CD14-positive monocyte (primary cell): ENCODE measurements around the gene CNTN5. TPM values are rescaled to one million over a fixed set of nuclear protein-coding genes. Genes with fewer than 3 reads are reported as not detected.

ENCODE experiments used
- DNase-seq, 3 donors: peaks; one replicate each; pipeline ENCODE4 v3.0.0-alpha.2; 2011 to 2022
- H2AFZ ChIP-seq: 2 replicates; pipeline ENCODE4 v1.6.0; 2012; ENCODE audit warnings: mild to moderate bottlenecking, low read depth, low read length, inconsistent platforms; ENCODE audit not compliant: insufficient read depth, poor library complexity, severe bottlenecking
- H3K27ac ChIP-seq, 2 donors: 1 replicate in 1 of 2; 2 replicates in 1 of 2; pipeline ENCODE4 v1.5.1; 2012 to 2013; ENCODE audit warnings: low read length in 2 of 2, control low read depth in 1 of 2, inconsistent platforms in 1 of 2, low read depth in 1 of 2, mild to moderate bottlenecking in 1 of 2
- H3K27me3 ChIP-seq, 2 donors: one replicate each; pipeline versions ENCODE4 v1.6.0 to v1.6.1; 2011 to 2013; ENCODE audit warnings: low read length in 2 of 2; ENCODE audit not compliant: control insufficient read depth in 2 of 2, insufficient read depth in 2 of 2
- H3K36me3 ChIP-seq, 2 donors: replicated peaks in 1 of 2; 1 replicate in 1 of 2; 2 replicates in 1 of 2; pipeline versions ENCODE4 v1.5.1 to v1.6.1; 2012 to 2013; ENCODE audit warnings: low read length in 2 of 2, control low read depth in 1 of 2, inconsistent platforms in 1 of 2, mild to moderate bottlenecking in 1 of 2; ENCODE audit not compliant: insufficient read depth in 2 of 2, control insufficient read depth in 1 of 2
- H3K4me1 ChIP-seq, 2 donors: 1 replicate in 1 of 2; 2 replicates in 1 of 2; pipeline versions ENCODE4 v1.5.1 to v1.6.1; 2012 to 2013; ENCODE audit warnings: low read length in 2 of 2, control low read depth in 1 of 2, inconsistent platforms in 1 of 2, mild to moderate bottlenecking in 1 of 2, moderate library complexity in 1 of 2; ENCODE audit not compliant: insufficient read depth in 2 of 2, control insufficient read depth in 1 of 2
- H3K4me2 ChIP-seq: replicated peaks from 2 replicates; pipeline ENCODE3; 2012; ENCODE audit warnings: low read length, moderate library complexity, mild to moderate bottlenecking; ENCODE audit not compliant: poor library complexity, severe bottlenecking; ENCODE audit errors: extremely low read depth
- H3K4me3 ChIP-seq, 3 experiments: fragments of 200-600 bp in 1 of 3; sonication (generic) in 1 of 3; replicated peaks in 1 of 3; 1 replicate in 2 of 3; 2 replicates in 1 of 3; pipeline ENCODE4 v1.5.1; 2011 to 2013; ENCODE audit warnings: low read length in 3 of 3, mild to moderate bottlenecking in 3 of 3, control low read depth in 2 of 3, low read depth in 2 of 3, inconsistent platforms in 1 of 3, moderate library complexity in 1 of 3
- H3K79me2 ChIP-seq: 2 replicates; pipeline ENCODE4 v1.6.0; 2012; ENCODE audit warnings: mild to moderate bottlenecking, control low read depth, inconsistent platforms, low read length, moderate library complexity; ENCODE audit not compliant: insufficient read depth
- H3K9ac ChIP-seq: 2 replicates; pipeline ENCODE4 v1.6.0; 2017; ENCODE audit warnings: low read length, mild to moderate bottlenecking; ENCODE audit not compliant: insufficient read depth, poor library complexity, severe bottlenecking
- H3K9me3 ChIP-seq, 2 donors: replicated peaks in 1 of 2; 1 replicate in 1 of 2; 2 replicates in 1 of 2; pipeline versions ENCODE4 v1.5.1 to v1.6.1; 2012 to 2013; ENCODE audit warnings: low read length in 2 of 2, control low read depth in 1 of 2; ENCODE audit not compliant: control insufficient read depth in 1 of 2, insufficient read depth in 1 of 2
- H4K20me1 ChIP-seq: 2 replicates; pipeline ENCODE4 v1.6.0; 2012; ENCODE audit warnings: mild to moderate bottlenecking, low read length, control low read depth, moderate library complexity; ENCODE audit not compliant: insufficient read depth
- H3K27ac Mint-ChIP-seq, 7 donors: one replicate each; pipeline ENCODE4 v1.8.0; 2020; ENCODE audit warnings: mild to moderate bottlenecking in 7 of 7, mixed read lengths in 7 of 7, moderate library complexity in 6 of 7, inconsistent platforms in 2 of 7
- H3K27me3 Mint-ChIP-seq, 3 donors: one replicate each; pipeline ENCODE4 v1.8.0; 2021 to 2022; ENCODE audit warnings: low read depth in 3 of 3, mild to moderate bottlenecking in 3 of 3, mixed read lengths in 3 of 3, moderate library complexity in 3 of 3, inconsistent platforms in 1 of 3
- H3K36me3 Mint-ChIP-seq, 2 donors: one replicate each; pipeline ENCODE4 v1.8.0; 2020; ENCODE audit warnings: mixed read lengths in 2 of 2, inconsistent platforms in 1 of 2, mild to moderate bottlenecking in 1 of 2
- H3K4me1 Mint-ChIP-seq: one replicate; pipeline ENCODE4 v1.8.0; 2020; ENCODE audit warnings: mild to moderate bottlenecking, mixed read lengths
- H3K4me3 Mint-ChIP-seq, 2 donors: one replicate each; pipeline ENCODE4 v1.8.0; 2020; ENCODE audit warnings: mild to moderate bottlenecking in 2 of 2, mixed read lengths in 2 of 2, moderate library complexity in 1 of 2
- H3K9me3 Mint-ChIP-seq, 7 donors: one replicate each; pipeline ENCODE4 v1.8.0; 2020 to 2022; ENCODE audit warnings: mixed read lengths in 7 of 7, mild to moderate bottlenecking in 6 of 7, moderate library complexity in 6 of 7, inconsistent platforms in 2 of 7
- WGBS: methylation state at CpG from one replicate; pipeline ENCODE4 v1.1.5; 2013; ENCODE audit warnings: missing lambda C conversion rate; ENCODE audit not compliant: insufficient coverage; 5-methylcytosine and 5-hydroxymethylcytosine counted together
- intact Hi-C, 2 donors: fragments of 100-400 bp; cut with micrococcal nuclease; formaldehyde crosslinking; loops; one replicate each; pipeline versions ENCODE4 v1.15.0 to v1.15.1; 2023
- polyA plus RNA-seq, 3 donors: library from polyadenylated mRNA; depleted of rRNA in 1 of 3; unstranded in 2 of 3; stranded (reverse) in 1 of 3; fragments of 300-500 nt in 2 of 3; fragments of >200 nt in 1 of 3; fragmentation: Illumina TruSeq in 2 of 3; gene quantifications; 1 replicate in 2 of 3; 2 replicates in 1 of 3; pipeline ENCODE4 v1.2.3, GENCODE V29; 2012 to 2021
- TF ChIP-seq, protein P1 (sequence below): fragments of 200-600 bp; IDR thresholded peaks from one replicate; pipeline ENCODE4 v1.8.0; 2022; ENCODE audit warnings: antibody characterized with exemption, mild to moderate bottlenecking

Gene CNTN5
- polyA plus RNA-seq, 3 donors = not detected

DNA sequence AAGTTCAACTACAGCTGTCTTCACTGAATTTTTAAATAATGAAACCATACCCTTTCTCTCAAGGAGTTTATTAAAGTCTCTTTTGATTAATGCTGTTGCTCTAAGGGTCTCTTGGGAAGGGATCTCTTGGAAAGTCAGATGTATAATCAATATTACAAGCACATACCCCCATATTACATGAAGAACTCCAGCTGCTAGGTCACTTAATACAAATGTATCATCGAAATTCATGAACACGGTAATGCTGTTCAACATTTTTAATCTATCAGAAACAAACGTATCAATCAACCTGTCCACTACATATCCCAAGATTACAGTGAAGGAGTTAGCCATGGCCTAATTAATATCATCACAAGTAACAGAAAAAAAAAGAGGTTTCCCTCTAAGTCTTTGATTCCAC, 1283.1 kb downstream of the CNTN5 start:
- Mint-ChIP-seq H3K4me3 (no peak overlapping the region), H3K27me3 (no peaks in the 10 kb centered on the region), H3K4me1 (no peaks in the 10 kb centered on the region), H3K27ac (no peak overlapping the region), H3K36me3 (no peaks in the 10 kb centered on the region), H3K9me3 (peaks cover 0 to 3% (median 0%) of the 10 kb centered on the region in 7 donors)
- H3K9ac ChIP-seq = no peak overlapping the region
- intact Hi-C loops = no loop called here
- no peaks in the 10 kb centered on the region for H3K79me2 ChIP-seq
- WGBS = 87% methylated on average over 3 of the region's 3 CpGs
- no peaks in the 10 kb centered on the region for H3K9me3 ChIP-seq
- H3K27ac ChIP-seq = no peak overlapping the region
- TF ChIP-seq, protein P1, sequence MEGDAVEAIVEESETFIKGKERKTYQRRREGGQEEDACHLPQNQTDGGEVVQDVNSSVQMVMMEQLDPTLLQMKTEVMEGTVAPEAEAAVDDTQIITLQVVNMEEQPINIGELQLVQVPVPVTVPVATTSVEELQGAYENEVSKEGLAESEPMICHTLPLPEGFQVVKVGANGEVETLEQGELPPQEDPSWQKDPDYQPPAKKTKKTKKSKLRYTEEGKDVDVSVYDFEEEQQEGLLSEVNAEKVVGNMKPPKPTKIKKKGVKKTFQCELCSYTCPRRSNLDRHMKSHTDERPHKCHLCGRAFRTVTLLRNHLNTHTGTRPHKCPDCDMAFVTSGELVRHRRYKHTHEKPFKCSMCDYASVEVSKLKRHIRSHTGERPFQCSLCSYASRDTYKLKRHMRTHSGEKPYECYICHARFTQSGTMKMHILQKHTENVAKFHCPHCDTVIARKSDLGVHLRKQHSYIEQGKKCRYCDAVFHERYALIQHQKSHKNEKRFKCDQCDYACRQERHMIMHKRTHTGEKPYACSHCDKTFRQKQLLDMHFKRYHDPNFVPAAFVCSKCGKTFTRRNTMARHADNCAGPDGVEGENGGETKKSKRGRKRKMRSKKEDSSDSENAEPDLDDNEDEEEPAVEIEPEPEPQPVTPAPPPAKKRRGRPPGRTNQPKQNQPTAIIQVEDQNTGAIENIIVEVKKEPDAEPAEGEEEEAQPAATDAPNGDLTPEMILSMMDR = no peak
- no peaks in the 10 kb centered on the region for H4K20me1 ChIP-seq
- no peaks in the 10 kb centered on the region for H3K27me3 ChIP-seq
- H2AFZ ChIP-seq = no peak overlapping the region
- no peak overlapping the region for H3K4me3 ChIP-seq
- H3K36me3 ChIP-seq = no peaks in the 10 kb centered on the region
- no peak for DNase-seq
- H3K4me2 ChIP-seq = no peak overlapping the region
- no peaks in the 10 kb centered on the region for H3K4me1 ChIP-seq

DNA sequence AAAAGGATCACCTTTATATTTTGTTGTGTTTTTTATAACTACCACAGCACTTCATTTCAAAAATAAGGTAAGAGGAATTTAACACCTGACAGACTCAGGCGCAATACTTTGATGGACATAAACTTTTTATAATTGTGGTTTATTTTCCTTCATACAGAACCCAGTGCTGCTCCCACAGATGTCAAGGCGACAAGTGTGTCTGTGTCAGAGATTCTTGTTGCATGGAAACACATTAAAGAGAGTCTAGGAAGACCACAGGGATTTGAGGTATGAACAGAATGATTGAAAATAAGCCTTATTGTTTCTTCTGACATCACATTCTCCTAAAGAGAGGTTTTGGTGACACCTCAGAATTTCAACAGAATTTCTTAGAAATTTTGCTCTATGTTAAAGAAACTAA, 1287.5 kb downstream of the CNTN5 start:
- H3K4me3 Mint-ChIP-seq = no peak overlapping the region
- no peaks in the 10 kb centered on the region for H3K36me3 Mint-ChIP-seq

More for the DNA sequence above, 1287.5 kb downstream of the CNTN5 start:
- Histone ChIP-seq H3K36me3 (no peaks in the 10 kb centered on the region), H3K4me3 (no peak overlapping the region), H2AFZ (no peak overlapping the region), H3K79me2 (no peaks in the 10 kb centered on the region), H4K20me1 (no peaks in the 10 kb centered on the region), H3K4me2 (no peak overlapping the region), H3K27ac (no peak overlapping the region), H3K9me3 (peaks cover 0 to 4% of the 10 kb centered on the region in 2 donors), H3K4me1 (no peaks in the 10 kb centered on the region), H3K27me3 (no peaks in the 10 kb centered on the region), H3K9ac (no peak overlapping the region)
- no CpG with 5 or more reads among the region's 2 CpGs for WGBS
- no peak overlapping the region for H3K27ac Mint-ChIP-seq
- no peaks in the 10 kb centered on the region for H3K27me3 Mint-ChIP-seq
- no peak for DNase-seq
- peaks cover 0 to 4% (median 0%) of the 10 kb centered on the region in 7 donors for H3K9me3 Mint-ChIP-seq
- intact Hi-C loops = no loop called here
- TF ChIP-seq, protein P1 = no peak
- H3K4me1 Mint-ChIP-seq = no peaks in the 10 kb centered on the region
